ENCODE measurements around the gene AUTS2.
A peak's percentile ranks its signal among the peaks of the same experiment; 100 is the strongest.

The AUTS2 gene

GRCh38 chr7:69864274-69864673 is 266.0 kb downstream of the AUTS2 start:
- DNase-seq = no peak

GRCh38 chr7:69864822-69865221 is 266.5 kb downstream of the AUTS2 start:
- DNase-seq = no peak

GRCh38 chr7:69868921-69869320 is 270.6 kb downstream of the AUTS2 start:
- no peak for DNase-seq

GRCh38 chr7:69871213-69871885 is 273.1 kb downstream of the AUTS2 start:
- DNase-seq = no peak

GRCh38 chr7:69871886-69872569 is 273.8 kb downstream of the AUTS2 start:
- no peak for DNase-seq

- no peak for DNase-seq
Observed at GRCh38 chr7:69873512-69873911, 275.2 kb downstream of the AUTS2 start.

GRCh38 chr7:69878015-69878414 is 279.7 kb downstream of the AUTS2 start:
- DNase-seq = no peak

- no peak for DNase-seq
Observed at GRCh38 chr7:69878591-69878990, 280.3 kb downstream of the AUTS2 start.

- DNase-seq = no peak
Observed at GRCh38 chr7:69879989-69880388, 281.7 kb downstream of the AUTS2 start.

- DNase-seq = no peak
Observed at GRCh38 chr7:69880840-69881239, 282.6 kb downstream of the AUTS2 start.

GRCh38 chr7:69882269-69882668 is 284.0 kb downstream of the AUTS2 start:
- DNase-seq = no peak

GRCh38 chr7:69883399-69883891 is 285.2 kb downstream of the AUTS2 start:
- no peak for DNase-seq

- DNase-seq = no peak
Observed at GRCh38 chr7:69885431-69885830, 287.2 kb downstream of the AUTS2 start.

- no peak for DNase-seq
Observed at GRCh38 chr7:69889338-69889975, 291.2 kb downstream of the AUTS2 start.

GRCh38 chr7:69889976-69890351 is 291.7 kb downstream of the AUTS2 start:
- no peak for DNase-seq

- no peak for DNase-seq
Observed at GRCh38 chr7:69892790-69893189, 294.5 kb downstream of the AUTS2 start.

GRCh38 chr7:69893906-69894305 is 295.6 kb downstream of the AUTS2 start:
- DNase-seq = peak; percentile 31

GRCh38 chr7:69895446-69895845 is 297.2 kb downstream of the AUTS2 start:
- no peak for DNase-seq

GRCh38 chr7:69896121-69896520 is 297.8 kb downstream of the AUTS2 start:
- no peak for DNase-seq

- no peak for DNase-seq
Observed at GRCh38 chr7:69898189-69898588, 299.9 kb downstream of the AUTS2 start.

- DNase-seq = no peak
Observed at GRCh38 chr7:69903410-69903809, 305.1 kb downstream of the AUTS2 start.

- DNase-seq = no peak
Observed at GRCh38 chr7:69906283-69906995, 308.2 kb downstream of the AUTS2 start.

GRCh38 chr7:69907720-69908119 is 309.4 kb downstream of the AUTS2 start:
- no peak for DNase-seq

Data from right hindlimb (tissue), 1 donor.